ENCODE data around the gene NFILZ. TPM values are rescaled to one million over a fixed set of nuclear protein-coding genes. Genes with fewer than 3 reads are reported as not detected.
A peak's percentile ranks its signal among the peaks of the same experiment; 100 is the strongest.

The NFILZ gene
- total RNA-seq, 2 experiments from 2014 or later, result not detected

DNA sequence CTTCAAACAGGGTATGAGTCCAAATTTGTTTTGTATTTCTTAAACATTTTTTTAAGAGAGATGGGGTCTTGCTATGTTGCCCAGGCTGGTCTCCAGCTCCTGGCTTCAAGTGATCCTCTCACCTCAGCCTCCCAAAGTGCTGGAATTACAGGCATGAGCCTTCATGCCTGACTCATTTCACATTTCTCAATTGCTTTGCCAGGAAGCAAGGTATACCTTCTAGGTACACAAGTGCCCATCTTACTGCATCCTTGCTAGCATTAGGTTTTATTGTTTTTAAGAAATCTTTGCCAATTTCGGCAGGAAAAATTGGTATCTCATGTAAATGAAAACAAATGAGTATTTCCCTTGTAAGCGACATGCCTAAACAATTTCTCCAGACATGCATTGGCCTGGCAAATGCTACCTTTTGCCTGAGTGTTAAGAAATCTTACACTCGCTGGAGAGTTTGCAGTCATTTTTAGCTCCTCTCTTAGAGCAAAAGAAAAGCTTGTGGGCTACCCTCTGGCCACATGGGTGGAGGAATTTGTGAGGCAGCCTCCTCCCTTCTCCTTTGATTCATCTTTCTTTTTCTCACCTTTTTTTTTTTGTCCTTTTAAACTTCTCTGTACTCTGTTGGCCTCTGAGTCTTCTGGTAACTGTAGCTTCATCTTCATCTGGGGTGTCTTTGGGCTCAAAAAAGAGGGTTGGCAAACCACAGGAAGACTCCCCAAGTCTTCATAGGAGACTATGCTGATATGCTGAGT lies 35.2 kb downstream of the NFILZ start:
- Mint-ChIP-seq H3K4me1 (ENCODE audit: low read depth) (peaks cover 39% of the 10 kb centered on the region), H3K9me3 (peaks cover 3% of the 10 kb centered on the region), H3K27ac (peak overlapping the region; percentile 32), H3K4me3 (no peak overlapping the region), H3K27me3 (no peaks in the 10 kb centered on the region), H3K36me3 (ENCODE audit: low read depth) (no peaks in the 10 kb centered on the region)
- ATAC-seq (peak; percentile 60), DNase-seq (peak; percentile 60)
- TF ChIP-seq, protein P1, sequence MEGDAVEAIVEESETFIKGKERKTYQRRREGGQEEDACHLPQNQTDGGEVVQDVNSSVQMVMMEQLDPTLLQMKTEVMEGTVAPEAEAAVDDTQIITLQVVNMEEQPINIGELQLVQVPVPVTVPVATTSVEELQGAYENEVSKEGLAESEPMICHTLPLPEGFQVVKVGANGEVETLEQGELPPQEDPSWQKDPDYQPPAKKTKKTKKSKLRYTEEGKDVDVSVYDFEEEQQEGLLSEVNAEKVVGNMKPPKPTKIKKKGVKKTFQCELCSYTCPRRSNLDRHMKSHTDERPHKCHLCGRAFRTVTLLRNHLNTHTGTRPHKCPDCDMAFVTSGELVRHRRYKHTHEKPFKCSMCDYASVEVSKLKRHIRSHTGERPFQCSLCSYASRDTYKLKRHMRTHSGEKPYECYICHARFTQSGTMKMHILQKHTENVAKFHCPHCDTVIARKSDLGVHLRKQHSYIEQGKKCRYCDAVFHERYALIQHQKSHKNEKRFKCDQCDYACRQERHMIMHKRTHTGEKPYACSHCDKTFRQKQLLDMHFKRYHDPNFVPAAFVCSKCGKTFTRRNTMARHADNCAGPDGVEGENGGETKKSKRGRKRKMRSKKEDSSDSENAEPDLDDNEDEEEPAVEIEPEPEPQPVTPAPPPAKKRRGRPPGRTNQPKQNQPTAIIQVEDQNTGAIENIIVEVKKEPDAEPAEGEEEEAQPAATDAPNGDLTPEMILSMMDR (IDR thresholded peaks at IDR 0.05), result no peak
- CTCF ChIA-PET, result interaction anchor here (1.5 to 3.4 kb wide), 3 partner anchors 11 to 28 kb away, joined by 5 to 24 read pairs (median 14); no protein-coding TSS in a partner anchor
- POLR2A ChIA-PET, result interaction anchor here (1.4 kb wide), 1 partner anchor 10 kb away, joined by 6 read pairs; no protein-coding TSS in a partner anchor
- intact Hi-C loops (cut with micrococcal nuclease), result no loop called here

DNA sequence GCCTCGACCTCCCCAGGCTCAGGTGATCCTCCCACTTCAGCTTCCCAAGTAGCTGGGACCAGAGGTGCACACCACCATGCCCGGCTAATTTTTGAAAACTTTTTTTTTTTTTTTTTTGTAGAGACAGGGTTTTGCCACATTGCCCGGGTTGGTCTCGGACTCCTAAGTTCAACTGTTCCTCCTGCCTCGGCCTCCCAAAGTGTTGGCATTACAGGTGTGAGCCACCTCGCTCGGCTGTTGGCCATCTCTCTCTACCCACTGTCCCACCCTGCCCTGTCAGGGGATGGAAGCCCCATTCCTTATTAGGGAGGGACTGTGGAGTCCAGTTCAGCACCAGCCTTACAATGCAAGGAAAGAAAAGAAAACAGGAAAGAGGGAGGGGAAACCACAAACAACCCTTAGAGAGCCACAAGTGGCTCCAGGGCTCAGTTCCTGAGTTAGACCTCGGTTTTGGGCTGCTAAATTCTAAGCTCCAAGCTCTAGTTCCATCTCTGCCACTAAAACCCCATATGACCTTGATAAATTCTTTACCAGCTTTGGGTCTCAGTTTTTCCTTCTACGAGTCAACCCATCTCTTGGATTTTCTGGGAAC lies 36.5 kb downstream of the NFILZ start:
- peaks cover 3% of the 10 kb centered on the region for H3K9me3 Mint-ChIP-seq
- no peak overlapping the region for H3K27ac Mint-ChIP-seq
- TF ChIP-seq, protein P1 (IDR thresholded peaks at IDR 0.05), result no peak
- H3K36me3 Mint-ChIP-seq (ENCODE audit: low read depth), result no peaks in the 10 kb centered on the region
- intact Hi-C loops (cut with micrococcal nuclease), result no loop called here
- ChIA-PET CTCF (interaction anchor here (1.0 to 1.3 kb wide), 2 partner anchors 12 to 13 kb away, joined by 3 to 4 read pairs; no protein-coding TSS in a partner anchor), POLR2A (no interaction called here)
- H3K4me1 Mint-ChIP-seq (ENCODE audit: low read depth), result peaks cover 48% of the 10 kb centered on the region
- no peaks in the 10 kb centered on the region for H3K27me3 Mint-ChIP-seq
- DNase-seq (no peak), ATAC-seq (no peak)
- H3K4me3 Mint-ChIP-seq, result no peak overlapping the region

DNA sequence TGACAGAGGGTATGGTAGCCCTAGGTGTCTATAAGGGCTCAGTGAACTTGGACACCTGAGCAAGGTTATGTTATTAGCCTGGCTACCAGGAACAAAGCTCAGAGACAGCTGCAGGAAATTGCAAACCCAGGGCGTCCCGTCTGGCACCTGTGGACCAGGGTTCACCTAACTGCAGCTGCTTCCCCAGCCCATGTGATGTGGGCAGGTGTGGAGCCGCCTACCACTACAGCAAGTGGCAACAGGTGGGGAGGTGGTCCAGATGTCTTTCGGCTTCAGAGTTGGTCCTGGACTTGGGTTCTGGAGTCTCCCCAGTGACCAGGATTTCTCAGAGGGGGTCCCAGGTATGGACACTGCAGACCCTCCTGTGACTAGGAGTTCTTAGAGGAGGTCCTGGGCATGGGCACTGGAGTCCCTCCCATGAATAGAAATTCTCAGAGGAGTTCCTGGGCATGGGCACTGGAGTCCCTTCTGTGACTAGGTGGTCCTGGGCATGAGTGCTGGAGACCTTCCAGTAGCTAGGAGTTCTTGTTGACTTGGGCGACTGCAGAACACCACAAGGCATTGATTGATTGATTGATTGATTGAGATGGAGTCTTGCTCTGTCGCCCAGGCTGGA lies 43.0 kb downstream of the NFILZ start:
- ChIA-PET CTCF (interaction anchor here (1.8 kb wide), 1 partner anchor 18 kb away, joined by 6 read pairs; no protein-coding TSS in a partner anchor), POLR2A (no interaction called here)
- Mint-ChIP-seq H3K27ac (no peak overlapping the region), H3K4me1 (ENCODE audit: low read depth) (peaks cover 19% of the 10 kb centered on the region), H3K4me3 (no peak overlapping the region), H3K9me3 (peaks cover 3% of the 10 kb centered on the region), H3K27me3 (no peaks in the 10 kb centered on the region), H3K36me3 (ENCODE audit: low read depth) (no peaks in the 10 kb centered on the region)
- no peak for DNase-seq
- intact Hi-C loops (cut with micrococcal nuclease), result no loop called here
- no peak for ATAC-seq
- TF ChIP-seq, protein P1 (IDR thresholded peaks at IDR 0.05), result no peak

DNA sequence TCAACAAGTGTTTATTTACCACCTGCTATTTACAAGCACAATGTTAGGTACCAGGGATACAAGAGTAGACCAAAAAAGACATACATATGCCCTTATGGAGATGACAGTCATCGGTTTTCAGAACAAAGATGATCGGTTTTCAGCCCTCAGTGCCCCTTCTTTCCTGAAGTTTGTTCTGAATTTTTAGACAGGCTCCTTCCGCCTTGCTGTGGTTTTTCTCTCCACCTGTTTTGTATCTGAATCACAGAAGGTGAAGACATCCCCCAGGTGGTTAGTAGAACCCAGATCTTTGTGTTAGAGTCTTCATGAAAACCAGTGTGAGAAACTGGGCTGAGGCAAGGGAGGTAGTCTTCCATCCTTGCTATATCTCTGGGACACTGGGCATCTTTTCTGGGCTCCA lies 44.6 kb downstream of the NFILZ start:
- H3K27ac Mint-ChIP-seq, result no peak overlapping the region
- ChIA-PET POLR2A (no interaction called here), CTCF (interaction anchor here (2.1 kb wide), 1 partner anchor 19 kb away, joined by 7 read pairs; no protein-coding TSS in a partner anchor)
- no peak for ATAC-seq
- TF ChIP-seq, protein P1 (IDR thresholded peaks at IDR 0.05), result no peak
- H3K27me3 Mint-ChIP-seq, result no peaks in the 10 kb centered on the region
- H3K4me3 Mint-ChIP-seq, result no peak overlapping the region
- H3K36me3 Mint-ChIP-seq (ENCODE audit: low read depth), result no peaks in the 10 kb centered on the region
- no peak for DNase-seq
- peaks cover 3% of the 10 kb centered on the region for H3K9me3 Mint-ChIP-seq
- peaks cover 16% of the 10 kb centered on the region for H3K4me1 Mint-ChIP-seq (ENCODE audit: low read depth)
- intact Hi-C loops (cut with micrococcal nuclease), result no loop called here
